ENCODE data around the gene LMTK3.
"Not testable (repeated sequence)": the region's sequence is repeated elsewhere in the genome, so short reads cannot be mapped to it uniquely, and the experiment has no call there.

Gene LMTK3

GRCh38 chr19:48538057-48538456, 26.4 kb upstream of the LMTK3 start:
- not testable (repeated sequence) for DNase-seq (ENCODE audit: low read depth)

- no peak for DNase-seq (ENCODE audit: low read depth)
Observed at GRCh38 chr19:48537541-48537940, 25.9 kb upstream of the LMTK3 start.

DNA sequence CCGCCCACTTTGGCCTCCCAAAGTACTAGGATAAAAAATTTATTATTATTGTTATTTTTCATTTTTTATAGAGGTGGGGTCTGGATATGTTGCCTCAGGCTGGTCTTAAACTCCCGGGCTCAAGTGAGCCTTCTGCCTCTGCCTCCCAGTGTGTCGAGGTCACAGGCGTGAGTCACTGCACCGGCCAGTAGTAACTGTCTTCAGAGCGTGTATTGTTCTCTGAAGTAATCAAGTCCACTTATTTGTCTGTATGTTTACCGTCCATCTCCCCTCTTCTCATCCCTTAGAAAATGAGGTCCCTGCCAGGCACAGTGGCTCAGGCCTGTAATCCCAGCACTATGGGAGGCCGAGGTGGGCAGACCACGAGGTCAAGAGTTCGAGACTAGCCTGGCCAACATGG, 22.1 kb upstream of the LMTK3 start:
- no peak for DNase-seq (ENCODE audit: low read depth)

- no peak for DNase-seq (ENCODE audit: low read depth)
Observed at GRCh38 chr19:48530770-48531169, 19.1 kb upstream of the LMTK3 start.

GRCh38 chr19:48530066-48530720, 18.6 kb upstream of the LMTK3 start:
- peak; percentile 52 for DNase-seq (ENCODE audit: low read depth)

DNA sequence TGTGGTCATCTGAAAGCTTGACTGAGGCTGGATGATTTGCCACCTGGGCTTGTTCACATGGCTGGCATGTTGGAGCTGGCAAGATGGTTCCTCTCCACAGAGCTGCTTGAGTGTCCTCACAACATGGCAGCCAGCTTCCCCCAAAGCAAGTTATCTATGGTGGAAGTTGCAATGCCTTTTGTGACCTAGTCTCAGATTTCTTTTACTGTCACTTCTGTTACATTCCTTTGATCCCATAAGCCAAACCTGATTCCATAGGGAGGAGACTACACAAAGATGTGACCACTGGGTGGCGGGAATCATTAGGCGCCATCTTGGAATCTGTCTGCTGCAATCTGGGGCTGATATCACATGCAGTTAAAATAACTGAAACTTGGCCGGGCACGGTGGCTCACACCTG, 17.5 kb upstream of the LMTK3 start:
- DNase-seq (ENCODE audit: low read depth) = no peak

DNA sequence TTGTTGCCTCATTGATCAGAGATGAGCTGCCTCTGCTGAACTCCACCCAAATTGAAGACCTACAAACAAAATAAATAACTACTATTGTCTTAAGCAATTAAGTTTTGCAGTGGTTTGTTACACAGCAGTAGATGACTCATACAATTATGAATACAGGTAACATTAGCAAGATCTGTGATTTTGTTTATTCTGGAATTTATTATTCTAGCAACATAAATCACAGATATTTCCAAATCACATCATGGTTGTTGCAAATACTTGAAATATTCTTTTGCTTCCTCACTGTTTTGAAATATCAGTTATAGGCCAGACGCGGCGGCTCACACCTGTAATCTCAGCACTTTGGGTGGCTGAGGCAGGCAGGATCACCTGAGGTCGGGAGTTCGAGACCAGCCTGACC, 13.1 kb upstream of the LMTK3 start:
- no peak for DNase-seq (ENCODE audit: low read depth)

DNA sequence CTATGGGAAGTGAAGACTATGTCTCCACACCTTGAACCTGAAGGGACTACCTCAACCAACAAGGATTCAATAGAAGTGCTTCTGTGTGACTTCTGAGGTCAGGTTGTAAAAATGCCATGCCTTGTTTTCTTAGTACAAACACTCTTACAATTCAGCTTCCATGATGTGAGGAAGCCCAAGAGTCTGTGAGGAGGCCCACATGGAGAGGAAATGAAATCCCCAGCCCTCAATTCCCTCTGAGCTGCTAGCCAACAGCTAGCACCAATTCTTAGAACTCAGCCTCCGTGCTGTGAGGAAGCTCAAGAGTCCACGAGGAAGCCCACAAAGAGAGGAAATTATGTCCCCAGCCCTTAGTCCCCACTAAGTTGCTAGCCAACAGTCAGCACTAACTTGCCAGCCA, 12.6 kb upstream of the LMTK3 start:
- DNase-seq (ENCODE audit: low read depth) = no peak

GRCh38 chr19:48520134-48520533, 8.5 kb upstream of the LMTK3 start:
- no peak for DNase-seq (ENCODE audit: low read depth)

DNA sequence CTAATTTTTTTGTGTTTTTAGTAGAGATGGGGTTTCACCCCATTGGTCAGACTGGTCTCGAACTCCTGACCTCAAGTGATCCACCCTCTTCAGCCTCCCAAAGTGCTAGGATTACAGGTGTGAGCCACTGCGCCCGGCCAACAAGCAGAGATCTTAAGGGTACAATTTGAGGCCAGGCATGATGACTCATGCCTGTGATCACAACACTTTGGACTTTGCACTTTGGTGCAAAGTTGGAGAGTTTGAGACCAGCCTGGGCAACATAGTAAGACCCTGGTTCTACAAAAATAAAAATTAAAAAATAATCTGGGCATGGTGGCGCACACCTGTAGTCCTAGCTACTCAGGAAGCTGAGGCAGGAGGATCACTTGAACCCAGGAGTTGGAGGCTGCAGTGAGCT, 7.8 kb upstream of the LMTK3 start:
- not testable (repeated sequence) for DNase-seq (ENCODE audit: low read depth)

GRCh38 chr19:48518207-48518606, 6.6 kb upstream of the LMTK3 start:
- no peak for DNase-seq (ENCODE audit: low read depth)

GRCh38 chr19:48516536-48516935, 4.9 kb upstream of the LMTK3 start:
- no peak for DNase-seq (ENCODE audit: low read depth)

DNA sequence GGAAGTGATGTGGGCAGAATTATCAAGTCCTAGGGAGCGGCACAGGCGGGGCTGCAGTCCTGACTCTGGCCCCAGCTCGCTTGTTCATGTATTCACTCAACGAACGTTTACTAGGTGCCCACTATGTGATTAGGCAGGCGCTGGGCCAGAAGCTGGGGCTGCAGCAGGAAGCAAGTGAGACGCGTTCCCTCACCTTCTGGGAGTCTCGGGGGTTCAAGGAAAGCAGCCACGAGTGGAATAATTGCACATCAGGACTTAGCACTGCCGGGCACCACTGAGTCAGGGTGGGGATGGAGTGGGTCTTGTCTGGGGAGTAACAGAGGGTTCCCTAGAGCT, 2.5 kb upstream of the LMTK3 start:
- DNase-seq (ENCODE audit: low read depth) = no peak

GRCh38 chr19:48513289-48514122, 1.9 kb upstream of the LMTK3 start:
- DNase-seq (ENCODE audit: low read depth) = peak; percentile 73

GRCh38 chr19:48512504-48513288, 1.1 kb upstream of the LMTK3 start:
- no peak for DNase-seq (ENCODE audit: low read depth)

DNA sequence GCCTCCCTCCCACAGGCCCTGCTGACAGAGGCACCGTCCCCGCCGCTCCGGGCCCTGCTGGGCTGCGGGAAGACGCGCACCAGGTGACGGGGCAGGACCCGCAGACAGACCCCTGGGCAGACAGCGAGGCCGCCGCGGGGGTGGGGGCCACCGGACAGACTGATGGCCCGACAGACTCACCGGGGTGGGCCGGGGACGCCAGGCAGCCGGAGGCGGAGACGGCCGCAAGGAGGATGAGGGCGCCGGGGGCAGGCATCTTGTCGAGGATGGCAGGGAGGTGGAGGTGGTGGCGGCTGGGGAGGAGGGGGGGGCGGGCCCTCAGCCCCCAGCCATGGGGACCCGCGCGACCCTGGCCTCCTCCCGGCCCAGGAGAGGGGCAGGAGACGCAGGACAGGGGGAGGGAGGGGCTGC, 309 bp downstream of the LMTK3 start:
- DNase-seq (ENCODE audit: low read depth) = no peak

- peak; percentile 64 for DNase-seq (ENCODE audit: low read depth)
Observed at GRCh38 chr19:48510421-48511268, 990 bp downstream of the LMTK3 start.

DNA sequence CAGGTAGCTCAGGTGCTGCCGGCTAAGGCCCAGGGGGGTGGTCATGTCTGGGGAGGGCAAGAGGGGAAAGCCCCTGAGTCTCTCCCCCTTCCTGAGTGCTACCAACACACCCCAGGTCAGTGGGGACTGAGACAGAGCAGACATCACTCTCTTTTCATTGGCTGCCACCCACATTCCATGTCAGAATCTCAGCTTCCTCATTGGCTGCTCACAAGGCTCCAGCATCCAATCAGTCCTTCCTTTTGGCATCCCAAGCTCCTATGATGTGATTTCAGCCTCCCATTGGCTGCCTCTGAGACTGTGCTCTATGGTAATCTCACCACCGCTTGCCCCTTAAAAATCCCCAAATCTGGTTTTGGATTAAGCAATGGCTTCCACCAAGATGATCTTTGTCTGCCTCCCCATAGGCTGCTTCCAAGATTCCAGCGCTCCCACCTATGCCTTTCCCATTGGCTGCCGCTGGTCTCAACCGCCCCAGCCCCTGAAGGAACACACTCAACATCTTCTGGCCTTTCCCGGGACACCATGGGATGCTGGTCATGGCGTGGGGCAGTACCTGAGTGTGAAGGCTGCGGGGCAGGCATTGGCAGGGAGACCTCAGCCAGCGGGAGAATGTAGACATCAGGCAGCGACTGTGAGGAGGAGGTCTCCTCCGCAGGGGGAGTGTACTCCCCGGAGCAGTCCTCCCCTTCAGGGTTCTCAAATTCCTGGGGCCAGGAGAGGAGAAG, 2.0 kb downstream of the LMTK3 start:
- DNase-seq (ENCODE audit: low read depth) = peak; percentile 42

GRCh38 chr19:48508729-48509411, 2.8 kb downstream of the LMTK3 start:
- DNase-seq (ENCODE audit: low read depth) = no peak

DNA sequence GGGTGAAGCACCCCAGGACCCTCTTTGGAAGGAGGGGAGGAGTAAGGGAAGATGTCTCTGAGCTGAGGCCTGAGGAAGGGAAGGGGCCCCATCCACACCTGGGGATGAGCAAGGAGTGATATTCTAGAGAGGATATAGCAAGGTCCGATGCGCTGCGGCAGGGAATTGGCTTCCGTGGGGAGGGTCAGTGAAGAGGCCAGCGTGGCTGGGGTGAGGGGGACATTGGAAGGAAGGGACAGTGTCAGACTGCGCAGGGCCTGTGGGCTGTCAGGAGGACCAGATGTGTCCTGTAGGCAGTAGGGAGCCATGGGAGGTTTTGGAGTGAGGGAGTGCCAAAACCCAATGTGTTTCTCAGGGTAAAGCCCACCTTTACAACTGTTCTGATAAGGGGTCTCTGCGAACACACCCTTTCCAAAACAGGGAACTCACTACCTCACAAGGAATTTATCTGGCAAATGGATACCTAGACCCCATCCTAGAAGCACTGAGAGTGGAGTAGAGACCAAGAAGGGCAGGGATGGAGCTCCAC, 3.7 kb downstream of the LMTK3 start:
- no peak for DNase-seq (ENCODE audit: low read depth)

All from EH (cell line).